CD4-positive, alpha-beta T cell (primary cell): ENCODE results near the gene INO80E. TPM values are rescaled to one million over a fixed set of nuclear protein-coding genes. Genes with fewer than 3 reads are reported as not detected.
A peak's percentile ranks its signal among the peaks of the same experiment; 100 is the strongest.

Experiments
- ATAC-seq: fragments of 200-7000 bp; cut with Tn5 transposase; one replicate; pipeline ENCODE4 v1.10.0; 2022; ENCODE audit warnings: mild to moderate bottlenecking; ENCODE audit not compliant: poor library complexity
- CTCF ChIA-PET: fragments of 350-600 bp; sonication (Branson Sonifier 250); formaldehyde crosslinking; loops from one replicate; lab custom pipeline; 2021; ENCODE audit warnings: antibody characterized with exemption, inconsistent platforms; lab: Charles Lee
- POLR2A ChIA-PET: fragments of 350-600 bp; sonication (Branson Sonifier 250); formaldehyde crosslinking; loops from one replicate; lab custom pipeline; 2021; ENCODE audit warnings: antibody characterized with exemption, inconsistent platforms; lab: Charles Lee
- DNase-seq, 14 experiments: peaks; one replicate each; pipeline ENCODE4 v3.0.0-alpha.2; 2013 to 2020; ENCODE audit warnings: mixed read lengths in 2 of 14
- H3K27ac ChIP-seq, 2 donors: one replicate each; pipeline versions ENCODE4 v1.5.1 to v1.7.0; 2013; ENCODE audit warnings: low read length in 2 of 2, low read depth in 1 of 2, mild to moderate bottlenecking in 1 of 2
- H3K27me3 ChIP-seq, 2 experiments: 1 replicate in 1 of 2; 2 replicates in 1 of 2; pipeline versions ENCODE4 v1.6.1 to v1.7.0; 2013; ENCODE audit warnings: low read length in 2 of 2, control low read depth in 1 of 2, mild to moderate bottlenecking in 1 of 2, moderate library complexity in 1 of 2; ENCODE audit not compliant: insufficient read depth in 2 of 2, control insufficient read depth in 1 of 2
- H3K36me3 ChIP-seq: one replicate; pipeline ENCODE4 v1.6.1; 2013; ENCODE audit warnings: low read length, control low read depth; ENCODE audit not compliant: insufficient read depth
- H3K4me1 ChIP-seq: one replicate; pipeline ENCODE4 v1.6.1; 2013; ENCODE audit warnings: low read length, control low read depth; ENCODE audit not compliant: insufficient read depth
- H3K4me3 ChIP-seq: one replicate; pipeline ENCODE4 v1.5.1; 2013; ENCODE audit warnings: mild to moderate bottlenecking, low read length, moderate library complexity
- H3K9me3 ChIP-seq, 2 experiments: 1 replicate in 1 of 2; 2 replicates in 1 of 2; pipeline versions ENCODE4 v1.6.1 to v1.7.0; 2013; ENCODE audit warnings: low read length in 2 of 2, mild to moderate bottlenecking in 2 of 2, control low read depth in 1 of 2, moderate library complexity in 1 of 2; ENCODE audit not compliant: control insufficient read depth in 1 of 2, insufficient read depth in 1 of 2
- H3K27ac Mint-ChIP-seq: one replicate; pipeline ENCODE4 v1.8.0; 2020; ENCODE audit warnings: mixed read lengths
- H3K27me3 Mint-ChIP-seq: one replicate; pipeline ENCODE4 v1.8.0; 2021; ENCODE audit warnings: mixed read lengths
- H3K36me3 Mint-ChIP-seq: one replicate; pipeline ENCODE4 v1.8.0; 2021; ENCODE audit warnings: low read depth, mixed read lengths
- H3K4me1 Mint-ChIP-seq: one replicate; pipeline ENCODE4 v1.8.0; 2021; ENCODE audit warnings: low read depth, mixed read lengths
- H3K4me3 Mint-ChIP-seq: one replicate; pipeline ENCODE4 v1.8.0; 2020; ENCODE audit warnings: mild to moderate bottlenecking, mixed read lengths
- H3K9me3 Mint-ChIP-seq: one replicate; pipeline ENCODE4 v1.8.0; 2020; ENCODE audit warnings: mixed read lengths
- intact Hi-C, 2 experiments: fragments of 100-400 bp; cut with DNase I in 1 of 2; cut with micrococcal nuclease in 1 of 2; formaldehyde crosslinking; loops; one replicate each; pipeline versions ENCODE4 v1.15.1 to v1.9.0; 2023 to 2025; cut with DNase I, micrococcal nuclease
- total RNA-seq, 174 experiments: library from RNA in 2 of 174; stranded (reverse) in 2 of 174; gene quantifications; one replicate each; pipeline ENCODE4 v1.2.3 and lab custom pipeline; 2021 to 2026
- TF ChIP-seq, protein P1 (sequence below): fragments of 200-600 bp; IDR thresholded peaks from one replicate; pipeline ENCODE4 v1.8.0; 2022; ENCODE audit warnings: antibody characterized with exemption, mild to moderate bottlenecking

Gene INO80E
- total RNA-seq, 2 experiments from 2014 or later = 54.6 to 57.6 TPM

DNA sequence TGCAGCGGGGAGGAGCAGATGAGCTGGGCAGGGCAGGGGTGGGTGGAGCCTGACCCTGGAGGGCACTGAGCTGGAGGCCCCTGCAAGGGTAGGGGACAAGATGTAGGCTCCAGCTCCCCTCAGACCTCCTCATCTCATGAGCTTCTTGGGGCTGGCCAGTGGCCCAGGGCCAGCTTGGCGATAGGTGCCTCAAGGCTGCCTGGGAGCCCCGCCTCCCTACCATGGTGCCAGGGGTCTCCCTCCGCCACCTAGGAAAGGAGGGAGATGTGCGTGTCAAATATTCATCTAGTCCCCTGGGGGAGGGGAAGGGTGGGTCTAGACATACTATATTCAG lies 4.5 kb upstream of the INO80E start:
- TF ChIP-seq, protein P1, sequence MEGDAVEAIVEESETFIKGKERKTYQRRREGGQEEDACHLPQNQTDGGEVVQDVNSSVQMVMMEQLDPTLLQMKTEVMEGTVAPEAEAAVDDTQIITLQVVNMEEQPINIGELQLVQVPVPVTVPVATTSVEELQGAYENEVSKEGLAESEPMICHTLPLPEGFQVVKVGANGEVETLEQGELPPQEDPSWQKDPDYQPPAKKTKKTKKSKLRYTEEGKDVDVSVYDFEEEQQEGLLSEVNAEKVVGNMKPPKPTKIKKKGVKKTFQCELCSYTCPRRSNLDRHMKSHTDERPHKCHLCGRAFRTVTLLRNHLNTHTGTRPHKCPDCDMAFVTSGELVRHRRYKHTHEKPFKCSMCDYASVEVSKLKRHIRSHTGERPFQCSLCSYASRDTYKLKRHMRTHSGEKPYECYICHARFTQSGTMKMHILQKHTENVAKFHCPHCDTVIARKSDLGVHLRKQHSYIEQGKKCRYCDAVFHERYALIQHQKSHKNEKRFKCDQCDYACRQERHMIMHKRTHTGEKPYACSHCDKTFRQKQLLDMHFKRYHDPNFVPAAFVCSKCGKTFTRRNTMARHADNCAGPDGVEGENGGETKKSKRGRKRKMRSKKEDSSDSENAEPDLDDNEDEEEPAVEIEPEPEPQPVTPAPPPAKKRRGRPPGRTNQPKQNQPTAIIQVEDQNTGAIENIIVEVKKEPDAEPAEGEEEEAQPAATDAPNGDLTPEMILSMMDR = no peak
- Mint-ChIP-seq H3K4me3 (peak overlapping the region; percentile 38), H3K36me3 (peaks cover 69% of the 10 kb centered on the region), H3K4me1 (peaks cover 26% of the 10 kb centered on the region), H3K27me3 (no peaks in the 10 kb centered on the region), H3K27ac (no peak overlapping the region), H3K9me3 (no peaks in the 10 kb centered on the region)
- Histone ChIP-seq H3K27me3 (no peaks in the 10 kb centered on the region), H3K27ac (no peak overlapping the region), H3K36me3 (peaks cover 63% of the 10 kb centered on the region), H3K9me3 (no peaks in the 10 kb centered on the region), H3K4me3 (no peak overlapping the region), H3K4me1 (peaks cover 18% of the 10 kb centered on the region)
- POLR2A ChIA-PET = interaction anchor here (0.6 kb wide), 1 partner anchor 17 kb away, joined by 3 read pairs; no protein-coding TSS in a partner anchor
- intact Hi-C loops = loop anchor here in 1 of 2 experiments (5.0 to 10.0 kb wide), 4 partner anchors 89 to 1167 kb away; partner anchors contain the start of genes ASPHD1, ATXN2L, FBXL19 and SRCAP
- CTCF ChIA-PET = no interaction called here
- DNase-seq = no peak
- no peak for ATAC-seq

DNA sequence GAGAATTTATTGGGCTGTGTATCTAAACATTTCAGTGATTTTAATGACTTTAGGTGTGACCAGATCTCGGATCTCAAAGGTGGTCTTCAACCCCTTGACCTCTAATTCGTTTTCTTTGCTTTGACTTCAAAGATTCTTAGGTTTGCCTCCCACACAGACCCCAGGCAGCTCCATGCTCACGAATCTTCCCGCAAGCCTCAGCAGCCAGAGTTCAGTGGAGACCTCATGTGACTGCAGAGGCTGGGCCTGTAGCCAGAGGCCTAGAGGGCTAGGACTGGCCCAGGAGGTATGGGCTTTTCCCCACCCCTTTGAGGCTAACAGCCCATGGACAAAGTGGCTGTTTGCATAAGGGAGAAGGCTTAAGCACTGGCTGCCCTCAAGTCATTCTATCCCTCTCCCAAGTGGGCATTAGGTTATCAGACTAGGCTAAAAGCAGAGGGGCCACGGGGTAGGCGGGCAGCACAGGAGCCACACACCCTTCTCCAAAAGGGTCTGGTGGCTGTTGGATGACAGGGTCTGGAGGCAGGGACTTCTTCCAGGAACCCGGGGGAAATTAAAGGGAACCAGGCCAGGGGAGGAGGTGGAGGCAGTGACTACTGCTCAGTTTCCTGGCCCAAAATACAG lies 3.6 kb upstream of the INO80E start:
- H3K9me3 Mint-ChIP-seq = no peaks in the 10 kb centered on the region
- intact Hi-C loops = loop anchor here in 1 of 2 experiments (5.0 to 10.0 kb wide), 4 partner anchors 90 to 1168 kb away; partner anchors contain the start of genes ASPHD1, ATXN2L, FBXL19 and SRCAP
- POLR2A ChIA-PET = no interaction called here
- H3K27me3 Mint-ChIP-seq = no peaks in the 10 kb centered on the region
- TF ChIP-seq, protein P1 = no peak
- Histone ChIP-seq H3K36me3 (peaks cover 57% of the 10 kb centered on the region), H3K27ac (no peak overlapping the region), H3K27me3 (no peaks in the 10 kb centered on the region), H3K9me3 (no peaks in the 10 kb centered on the region), H3K4me1 (peaks cover 24% of the 10 kb centered on the region), H3K4me3 (no peak overlapping the region)
- no peak for DNase-seq
- CTCF ChIA-PET = interaction anchor here (0.6 kb wide), 1 partner anchor 344 kb away, joined by 5 read pairs; no protein-coding TSS in a partner anchor
- H3K27ac Mint-ChIP-seq = no peak overlapping the region
- H3K4me3 Mint-ChIP-seq = peak overlapping the region; percentile 71
- peaks cover 33% of the 10 kb centered on the region for H3K4me1 Mint-ChIP-seq
- no peak for ATAC-seq
- H3K36me3 Mint-ChIP-seq = peaks cover 72% of the 10 kb centered on the region

DNA sequence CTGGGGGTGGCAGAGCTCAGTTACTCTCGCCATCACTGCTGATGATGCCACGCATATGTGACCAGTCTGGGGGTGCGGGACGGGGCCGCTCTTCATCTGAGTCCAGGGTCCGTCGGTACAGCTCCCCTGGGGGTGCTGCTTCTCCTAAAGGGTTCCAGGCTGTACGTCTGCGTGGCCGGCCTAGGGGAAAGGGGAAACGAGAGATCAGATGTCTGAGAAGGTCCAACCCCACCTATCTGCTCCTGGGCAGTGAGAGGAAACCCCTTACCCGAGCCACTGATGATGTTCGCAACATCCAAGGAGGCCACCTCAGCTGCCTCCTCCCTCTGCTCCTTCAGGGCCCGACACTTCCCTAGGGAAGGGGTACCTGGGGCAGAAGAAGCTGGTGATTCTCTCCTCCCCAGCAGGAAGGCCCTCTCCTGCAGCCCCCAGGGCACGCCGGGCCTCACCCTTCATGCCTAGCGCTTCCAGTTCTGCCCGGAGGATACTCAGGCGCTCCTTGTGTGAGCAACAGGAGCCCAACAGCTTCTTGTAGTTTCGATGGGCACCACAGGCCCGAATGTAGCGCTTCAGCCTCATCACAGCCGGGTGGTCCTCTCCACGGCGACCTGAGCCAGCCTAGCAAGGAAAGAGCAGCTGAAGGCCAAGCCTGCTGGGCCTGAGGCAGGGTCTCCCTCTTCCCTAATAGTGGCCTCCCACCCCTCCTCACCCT lies 2.7 kb upstream of the INO80E start:
- H3K9me3 Mint-ChIP-seq = no peaks in the 10 kb centered on the region
- ChIA-PET POLR2A (interaction anchor here (0.6 to 1.1 kb wide), 3 partner anchors 19 to 143 kb away, joined by 3 to 4 read pairs (median 3); partner anchors contain the start of genes KCTD13 and TAOK2), CTCF (no interaction called here)
- H3K4me1 Mint-ChIP-seq = peaks cover 33% of the 10 kb centered on the region
- H3K27ac ChIP-seq = no peak overlapping the region
- intact Hi-C loops = loop anchor here in 1 of 2 experiments (5.0 to 10.0 kb wide), 4 partner anchors 91 to 1169 kb away; partner anchors contain the start of genes ASPHD1, ATXN2L, FBXL19 and SRCAP
- H3K4me3 ChIP-seq = no peak overlapping the region
- DNase-seq (no peak), ATAC-seq (no peak)
- peaks cover 55% of the 10 kb centered on the region for H3K36me3 ChIP-seq
- H3K27ac Mint-ChIP-seq = no peak overlapping the region
- H3K4me1 ChIP-seq = peaks cover 27% of the 10 kb centered on the region
- H3K9me3 ChIP-seq = no peaks in the 10 kb centered on the region
- peaks cover 73% of the 10 kb centered on the region for H3K36me3 Mint-ChIP-seq
- no peaks in the 10 kb centered on the region for H3K27me3 ChIP-seq
- TF ChIP-seq, protein P1 = no peak
- no peaks in the 10 kb centered on the region for H3K27me3 Mint-ChIP-seq
- H3K4me3 Mint-ChIP-seq = peak overlapping the region; percentile 71
